Measurements from ENCODE around the gene SBK3. TPM values are rescaled to one million over a fixed set of nuclear protein-coding genes. Genes with fewer than 3 reads are reported as not detected.
A peak's percentile ranks its signal among the peaks of the same experiment; 100 is the strongest.

SBK3 gene
- total RNA-seq, 1 experiment from 2014 or later = 2.4 TPM

DNA sequence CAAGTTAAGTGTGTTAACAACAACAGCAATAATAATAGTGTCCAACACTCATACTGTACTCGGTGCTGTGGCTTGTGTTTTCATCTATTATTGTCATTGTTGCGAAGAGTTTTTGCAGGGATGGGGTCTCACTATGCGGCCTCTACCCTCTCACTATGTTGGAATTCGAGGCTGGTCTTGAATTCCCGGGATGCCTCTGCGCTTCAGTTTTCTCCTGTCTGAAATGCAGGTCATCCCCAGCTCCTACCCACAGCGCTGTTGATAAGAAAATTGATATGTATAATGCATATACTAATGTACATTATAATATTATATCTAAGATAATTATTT is 4.9 kb upstream of the SBK3 start:
- intact Hi-C loops (cut with micrococcal nuclease; ENCODE audit: unreplicated experiment) = loop anchor here (1.0 kb wide), 2 partner anchors 31 to 33 kb away; no protein-coding TSS in a partner anchor
- no TSS peak for BruUV-seq (replicated peaks)
- Mint-ChIP-seq H3K9me3 (ENCODE audit: unreplicated experiment) (no peaks in the 10 kb centered on the region), H3K27ac (ENCODE audit: unreplicated experiment) (peak overlapping the region; percentile 84), H3K27me3 (ENCODE audit: insufficient read depth, unreplicated experiment) (no peaks in the 10 kb centered on the region), H3K4me3 (ENCODE audit: unreplicated experiment) (peak overlapping the region; percentile 81), H3K4me1 (ENCODE audit: low read depth, unreplicated experiment) (peaks cover 45% of the 10 kb centered on the region), H3K36me3 (ENCODE audit: insufficient read depth, unreplicated experiment) (no peaks in the 10 kb centered on the region)
- H3K4me1 ChIP-seq = peaks cover 29% of the 10 kb centered on the region
- no peak for DNase-seq
- CTCF ChIA-PET = interaction anchor here (0.7 to 1.5 kb wide), 8 partner anchors 31 to 90 kb away, joined by 3 to 9 read pairs (median 4); partner anchors contain the start of gene FIZ1
- POLR2A ChIA-PET = interaction anchor here (0.6 to 1.3 kb wide), 6 partner anchors 31 to 1413 kb away, joined by 3 to 11 read pairs (median 4); partner anchors contain the start of genes CNOT3, FIZ1, ZNF784 and ZNF865
- peak overlapping the region; percentile 35 for H3K4me3 ChIP-seq (ENCODE audit: low read depth, low read length)
- no peaks in the 10 kb centered on the region for H3K9me3 ChIP-seq
- TF ChIP-seq CTCF (IDR thresholded peaks at IDR 0.05; ENCODE audit: insufficient read depth in 1 of 2, low read depth in 1 of 2, low read length in 1 of 2, severe bottlenecking in 1 of 2, unreplicated experiment in 1 of 2) = no peak
- H3K27me3 ChIP-seq (replicated peaks; ENCODE audit: control insufficient read depth, insufficient read depth, low read length) = no peaks in the 10 kb centered on the region
- no peaks in the 10 kb centered on the region for H3K36me3 ChIP-seq (ENCODE audit: control insufficient read depth, insufficient read depth, low read length)

DNA sequence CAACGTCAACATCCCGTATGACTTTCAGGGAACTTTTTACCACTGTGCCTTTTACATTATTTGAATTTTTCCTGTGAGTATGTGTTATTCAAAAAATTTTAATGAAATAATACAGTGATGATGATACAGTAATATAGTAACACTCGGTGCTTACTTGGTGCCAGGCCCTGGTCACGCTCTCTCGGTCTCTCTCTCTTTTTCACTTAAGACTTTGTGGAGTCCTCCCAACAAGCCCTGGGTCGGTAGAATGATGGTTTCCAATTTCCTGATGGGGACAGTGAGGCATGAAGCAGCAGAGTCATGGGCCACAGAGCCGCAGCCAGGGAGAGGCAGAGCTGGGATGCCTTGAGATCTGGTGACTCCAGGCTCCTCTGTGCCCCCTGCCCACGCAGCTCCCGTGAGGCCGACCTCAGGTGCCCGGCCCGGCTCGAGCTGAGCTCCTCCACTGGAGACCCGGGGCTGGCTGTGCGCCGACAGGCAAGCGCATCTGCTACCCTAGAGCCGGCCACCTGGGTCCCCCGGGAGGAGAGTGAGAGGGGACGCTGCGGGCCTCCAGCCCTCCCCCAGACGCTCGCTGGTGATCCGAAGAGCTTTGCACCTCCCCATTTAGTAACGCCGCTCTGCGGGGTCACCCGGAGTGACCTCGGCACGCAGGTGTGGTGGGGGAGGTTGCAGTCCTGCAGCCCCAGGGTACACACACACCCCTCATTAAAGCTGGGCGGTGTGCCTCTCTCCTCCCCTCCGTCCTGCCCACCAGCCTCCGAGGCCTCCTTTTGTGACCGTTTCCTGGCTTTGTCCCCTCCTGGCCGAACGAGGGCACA is 4.4 kb upstream of the SBK3 start:
- H3K27me3 ChIP-seq (replicated peaks; ENCODE audit: control insufficient read depth, insufficient read depth, low read length) = no peaks in the 10 kb centered on the region
- ChIA-PET CTCF (interaction anchor here (0.7 to 1.5 kb wide), 9 partner anchors 32 to 218 kb away, joined by 3 to 9 read pairs (median 4); partner anchors contain the start of gene FIZ1), POLR2A (interaction anchor here (0.6 to 1.3 kb wide), 6 partner anchors 32 to 1412 kb away, joined by 3 to 11 read pairs (median 4); partner anchors contain the start of genes CNOT3, FIZ1, ZNF784 and ZNF865)
- intact Hi-C loops (cut with micrococcal nuclease; ENCODE audit: unreplicated experiment) = loop anchor here (1.0 kb wide), 3 partner anchors 32 to 56 kb away; partner anchors contain the start of gene ZNF865
- no peaks in the 10 kb centered on the region for H3K9me3 Mint-ChIP-seq (ENCODE audit: unreplicated experiment)
- peaks cover 34% of the 10 kb centered on the region for H3K4me1 ChIP-seq
- peak overlapping the region; percentile 35 for H3K4me3 ChIP-seq (ENCODE audit: low read depth, low read length)
- peak overlapping the region; percentile 84 for H3K27ac Mint-ChIP-seq (ENCODE audit: unreplicated experiment)
- DNase-seq = peak; percentile 80 to 85
- no peaks in the 10 kb centered on the region for H3K36me3 Mint-ChIP-seq (ENCODE audit: insufficient read depth, unreplicated experiment)
- BruUV-seq (replicated peaks) = TSS peak; percentile 89
- peaks cover 50% of the 10 kb centered on the region for H3K4me1 Mint-ChIP-seq (ENCODE audit: low read depth, unreplicated experiment)
- peak overlapping the region; percentile 81 for H3K4me3 Mint-ChIP-seq (ENCODE audit: unreplicated experiment)
- no peaks in the 10 kb centered on the region for H3K9me3 ChIP-seq
- no peaks in the 10 kb centered on the region for H3K27me3 Mint-ChIP-seq (ENCODE audit: insufficient read depth, unreplicated experiment)
- no peaks in the 10 kb centered on the region for H3K36me3 ChIP-seq (ENCODE audit: control insufficient read depth, insufficient read depth, low read length)
- TF ChIP-seq CTCF (IDR thresholded peaks at IDR 0.05; ENCODE audit: insufficient read depth in 1 of 2, low read depth in 1 of 2, low read length in 1 of 2, severe bottlenecking in 1 of 2, unreplicated experiment in 1 of 2) = peak; percentile 29 to 32

GRCh38 chr19:55546822-55547614 is 1.7 kb upstream of the SBK3 start:
- ChIA-PET POLR2A (no interaction called here), CTCF (interaction anchor here (0.6 to 1.5 kb wide), 2 partner anchors 43 to 86 kb away, joined by 3 to 4 read pairs; no protein-coding TSS in a partner anchor)
- DNase-seq = no peak
- H3K27me3 Mint-ChIP-seq (ENCODE audit: insufficient read depth, unreplicated experiment) = no peaks in the 10 kb centered on the region
- Histone ChIP-seq H3K4me3 (ENCODE audit: low read depth, low read length) (no peak overlapping the region), H3K4me1 (peaks cover 39% of the 10 kb centered on the region), H3K27me3 (replicated peaks; ENCODE audit: control insufficient read depth, insufficient read depth, low read length) (no peaks in the 10 kb centered on the region), H3K9me3 (no peaks in the 10 kb centered on the region), H3K36me3 (ENCODE audit: control insufficient read depth, insufficient read depth, low read length) (no peaks in the 10 kb centered on the region)
- peak overlapping the region; percentile 25 for H3K4me3 Mint-ChIP-seq (ENCODE audit: unreplicated experiment)
- H3K4me1 Mint-ChIP-seq (ENCODE audit: low read depth, unreplicated experiment) = peaks cover 27% of the 10 kb centered on the region
- intact Hi-C loops (cut with micrococcal nuclease; ENCODE audit: unreplicated experiment) = no loop called here
- peak overlapping the region; percentile 86 for H3K27ac Mint-ChIP-seq (ENCODE audit: unreplicated experiment)
- no peak for TF ChIP-seq CTCF (IDR thresholded peaks at IDR 0.05; ENCODE audit: insufficient read depth in 1 of 2, low read depth in 1 of 2, low read length in 1 of 2, severe bottlenecking in 1 of 2, unreplicated experiment in 1 of 2)
- no TSS peak for BruUV-seq (replicated peaks)
- H3K9me3 Mint-ChIP-seq (ENCODE audit: unreplicated experiment) = peaks cover 18% of the 10 kb centered on the region
- no peaks in the 10 kb centered on the region for H3K36me3 Mint-ChIP-seq (ENCODE audit: insufficient read depth, unreplicated experiment)

Data from Caco-2 (cell line).